Activated CD4-positive, alpha-beta T cell treated with anti-CD3 and anti-CD28 coated beads for 36 hours (primary cell): ENCODE data around the gene FBL. TPM values are rescaled to one million over a fixed set of nuclear protein-coding genes. Genes with fewer than 3 reads are reported as not detected.

Experiments used
- ATAC-seq: fragments of 200-7000 bp; cut with Tn5 transposase; one replicate; pipeline ENCODE4 v1.10.0; 2021; ENCODE audit warnings: mild to moderate bottlenecking, moderate library complexity
- CTCF ChIA-PET: fragments of 350-600 bp; sonication (Branson Sonifier 250); formaldehyde crosslinking; loops from one replicate; lab custom pipeline; 2021; ENCODE audit warnings: antibody characterized with exemption; lab: Charles Lee
- POLR2A ChIA-PET: fragments of 350-600 bp; sonication (Branson Sonifier 250); formaldehyde crosslinking; loops from one replicate; lab custom pipeline; 2021; ENCODE audit warnings: antibody characterized with exemption, inconsistent platforms; lab: Charles Lee
- DNase-seq: peaks from one replicate; pipeline ENCODE4 v3.0.0-alpha.2; 2020
- H3K27ac Mint-ChIP-seq: one replicate; pipeline ENCODE4 v1.8.0; 2021; ENCODE audit warnings: mixed read lengths
- H3K27me3 Mint-ChIP-seq: one replicate; pipeline ENCODE4 v1.8.0; 2021; ENCODE audit warnings: mixed read lengths
- H3K36me3 Mint-ChIP-seq: one replicate; pipeline ENCODE4 v1.8.0; 2021; ENCODE audit warnings: low read depth, mixed read lengths
- H3K4me1 Mint-ChIP-seq: one replicate; pipeline ENCODE4 v1.8.0; 2021; ENCODE audit warnings: mixed read lengths
- H3K4me3 Mint-ChIP-seq: one replicate; pipeline ENCODE4 v1.8.0; 2021; ENCODE audit warnings: mild to moderate bottlenecking, moderate library complexity, mixed read lengths
- H3K9me3 Mint-ChIP-seq: one replicate; pipeline ENCODE4 v1.8.0; 2021; ENCODE audit warnings: low read depth, mixed read lengths
- intact Hi-C, 2 experiments: fragments of 100-400 bp; cut with DNase I in 1 of 2; cut with micrococcal nuclease in 1 of 2; formaldehyde crosslinking; loops; one replicate each; pipeline versions ENCODE4 v1.14.2 to v1.15.1; 2022 to 2024; cut with DNase I, micrococcal nuclease
- total RNA-seq, 2 experiments: library from RNA; stranded (reverse); gene quantifications; one replicate each; pipeline ENCODE4 v1.2.3, GENCODE V29; 2021

FBL gene
- total RNA-seq, 2 experiments from 2014 or later = 742 to 890 TPM

- Mint-ChIP-seq H3K36me3 (no peaks in the 10 kb centered on the region), H3K4me1 (no peaks in the 10 kb centered on the region), H3K27ac (no peak overlapping the region), H3K4me3 (no peak overlapping the region), H3K9me3 (no peaks in the 10 kb centered on the region), H3K27me3 (no peaks in the 10 kb centered on the region)
- DNase-seq = no peak
- POLR2A ChIA-PET = no interaction called here
- ATAC-seq = no peak
- CTCF ChIA-PET = interaction anchor here (0.6 kb wide), 1 partner anchor 620 kb away, joined by 3 read pairs; no protein-coding TSS in a partner anchor
- intact Hi-C loops = no loop called here
Observed at GRCh38 chr19:39874404-39874803, 28.2 kb upstream of the FBL start.

- Mint-ChIP-seq H3K9me3 (no peaks in the 10 kb centered on the region), H3K4me1 (no peaks in the 10 kb centered on the region), H3K27ac (no peak overlapping the region), H3K36me3 (peaks cover 4% of the 10 kb centered on the region), H3K27me3 (no peaks in the 10 kb centered on the region), H3K4me3 (no peak overlapping the region)
- POLR2A ChIA-PET = no interaction called here
- intact Hi-C loops = no loop called here
- DNase-seq (no peak), ATAC-seq (no peak)
- CTCF ChIA-PET = no interaction called here
Observed at GRCh38 chr19:39873385-39873784, 27.2 kb upstream of the FBL start.

GRCh38 chr19:39871886-39872866 is 26.0 kb upstream of the FBL start:
- Mint-ChIP-seq H3K4me1 (no peaks in the 10 kb centered on the region), H3K27ac (no peak overlapping the region), H3K4me3 (no peak overlapping the region), H3K9me3 (no peaks in the 10 kb centered on the region), H3K36me3 (peaks cover 4% of the 10 kb centered on the region), H3K27me3 (no peaks in the 10 kb centered on the region)
- intact Hi-C loops = no loop called here
- POLR2A ChIA-PET = no interaction called here
- ATAC-seq (no peak), DNase-seq (no peak)
- CTCF ChIA-PET = interaction anchor here (0.7 kb wide), 1 partner anchor 107 kb away, joined by 3 read pairs; no protein-coding TSS in a partner anchor

GRCh38 chr19:39871362-39871761 is 25.2 kb upstream of the FBL start:
- intact Hi-C loops = no loop called here
- Mint-ChIP-seq H3K4me3 (no peak overlapping the region), H3K36me3 (peaks cover 4% of the 10 kb centered on the region), H3K4me1 (no peaks in the 10 kb centered on the region), H3K27me3 (no peaks in the 10 kb centered on the region), H3K27ac (no peak overlapping the region), H3K9me3 (no peaks in the 10 kb centered on the region)
- no peak for ATAC-seq
- ChIA-PET CTCF (no interaction called here), POLR2A (no interaction called here)
- DNase-seq = no peak

- no peak for ATAC-seq
- no peak for DNase-seq
- Mint-ChIP-seq H3K9me3 (no peaks in the 10 kb centered on the region), H3K36me3 (peaks cover 4% of the 10 kb centered on the region), H3K4me3 (no peak overlapping the region), H3K27ac (no peak overlapping the region), H3K27me3 (no peaks in the 10 kb centered on the region), H3K4me1 (no peaks in the 10 kb centered on the region)
- POLR2A ChIA-PET = no interaction called here
- CTCF ChIA-PET = no interaction called here
- intact Hi-C loops = no loop called here
Observed at GRCh38 chr19:39870171-39870971, 24.2 kb upstream of the FBL start.

GRCh38 chr19:39867952-39868351 is 21.8 kb upstream of the FBL start:
- intact Hi-C loops = no loop called here
- no peak overlapping the region for H3K4me3 Mint-ChIP-seq
- no peaks in the 10 kb centered on the region for H3K4me1 Mint-ChIP-seq
- DNase-seq (no peak), ATAC-seq (no peak)
- POLR2A ChIA-PET = interaction anchor here (0.8 kb wide), 1 partner anchor 47 kb away, joined by 3 read pairs; no protein-coding TSS in a partner anchor
- H3K36me3 Mint-ChIP-seq = peaks cover 4% of the 10 kb centered on the region
- H3K9me3 Mint-ChIP-seq = no peaks in the 10 kb centered on the region
- H3K27ac Mint-ChIP-seq = no peak overlapping the region
- CTCF ChIA-PET = interaction anchor here (0.6 kb wide), 2 partner anchors 1370 to 1687 kb away, joined by 3 to 4 read pairs; no protein-coding TSS in a partner anchor
- no peaks in the 10 kb centered on the region for H3K27me3 Mint-ChIP-seq

- Mint-ChIP-seq H3K9me3 (no peaks in the 10 kb centered on the region), H3K4me1 (no peaks in the 10 kb centered on the region), H3K27me3 (no peaks in the 10 kb centered on the region), H3K27ac (no peak overlapping the region), H3K36me3 (peaks cover 4% of the 10 kb centered on the region), H3K4me3 (no peak overlapping the region)
- DNase-seq = no peak
- POLR2A ChIA-PET = interaction anchor here (0.8 kb wide), 1 partner anchor 46 kb away, joined by 3 read pairs; no protein-coding TSS in a partner anchor
- no peak for ATAC-seq
- CTCF ChIA-PET = no interaction called here
- intact Hi-C loops = no loop called here
Observed at GRCh38 chr19:39867133-39867532, 21.0 kb upstream of the FBL start.

- Mint-ChIP-seq H3K9me3 (no peaks in the 10 kb centered on the region), H3K36me3 (peaks cover 4% of the 10 kb centered on the region), H3K27ac (no peak overlapping the region), H3K4me1 (no peaks in the 10 kb centered on the region), H3K27me3 (no peaks in the 10 kb centered on the region), H3K4me3 (no peak overlapping the region)
- POLR2A ChIA-PET = no interaction called here
- CTCF ChIA-PET = no interaction called here
- intact Hi-C loops = no loop called here
- DNase-seq (no peak), ATAC-seq (no peak)
Observed at GRCh38 chr19:39865953-39866352, 19.8 kb upstream of the FBL start.

- Mint-ChIP-seq H3K4me3 (no peak overlapping the region), H3K36me3 (peaks cover 4% of the 10 kb centered on the region), H3K27me3 (no peaks in the 10 kb centered on the region), H3K4me1 (no peaks in the 10 kb centered on the region), H3K9me3 (no peaks in the 10 kb centered on the region), H3K27ac (no peak overlapping the region)
- ATAC-seq (no peak), DNase-seq (no peak)
- intact Hi-C loops = no loop called here
- CTCF ChIA-PET = no interaction called here
- POLR2A ChIA-PET = no interaction called here
Observed at GRCh38 chr19:39865186-39865585, 19.0 kb upstream of the FBL start.

GRCh38 chr19:39864118-39864517 is 17.9 kb upstream of the FBL start:
- POLR2A ChIA-PET = no interaction called here
- H3K27ac Mint-ChIP-seq = no peak overlapping the region
- H3K36me3 Mint-ChIP-seq = peaks cover 4% of the 10 kb centered on the region
- H3K4me1 Mint-ChIP-seq = no peaks in the 10 kb centered on the region
- intact Hi-C loops = no loop called here
- no peaks in the 10 kb centered on the region for H3K9me3 Mint-ChIP-seq
- ATAC-seq (no peak), DNase-seq (no peak)
- CTCF ChIA-PET = no interaction called here
- no peaks in the 10 kb centered on the region for H3K27me3 Mint-ChIP-seq
- no peak overlapping the region for H3K4me3 Mint-ChIP-seq

GRCh38 chr19:39858541-39858940 is 12.4 kb upstream of the FBL start:
- Mint-ChIP-seq H3K4me3 (no peak overlapping the region), H3K27ac (no peak overlapping the region), H3K27me3 (peaks cover 2% of the 10 kb centered on the region), H3K9me3 (no peaks in the 10 kb centered on the region), H3K36me3 (no peaks in the 10 kb centered on the region), H3K4me1 (no peaks in the 10 kb centered on the region)
- ChIA-PET POLR2A (no interaction called here), CTCF (no interaction called here)
- ATAC-seq = no peak
- DNase-seq = no peak
- intact Hi-C loops = no loop called here
